PC-3 (cell line): ENCODE results near the gene ZNF330. TPM values are rescaled to one million over a fixed set of nuclear protein-coding genes. Genes with fewer than 3 reads are reported as not detected.

ENCODE experiments used
- ATAC-seq: fragments of 200-7000 bp; cut with Tn5 transposase; 2 replicates; pipeline ENCODE4 v1.9.1; 2020; ENCODE audit warnings: mild to moderate bottlenecking, moderate library complexity
- Bru-seq: library from RNA; stranded (reverse); fragments of 400-500 nt; gene quantifications from one replicate; lab custom pipeline; 2021; lab: Mats Ljungman, UMichigan
- BruChase-seq, 2 experiments: library from RNA; stranded (reverse); fragments of 400-500 nt; gene quantifications; one replicate each; lab custom pipeline; 2021; lab: Mats Ljungman, UMichigan
- BruUV-seq: library from RNA; stranded (reverse); fragments of 400-500 nt; replicated peaks from 2 replicates; lab custom pipeline; 2021; lab: Mats Ljungman, UMichigan
- CTCF ChIA-PET: fragments of 300-600 bp; sonication (Branson Sonifier 250); formaldehyde crosslinking; loops from one replicate; lab custom pipeline; 2022; ENCODE audit warnings: antibody characterized with exemption; lab: Charles Lee
- POLR2A ChIA-PET: fragments of 300-600 bp; sonication (Branson Sonifier 250); formaldehyde crosslinking; loops from one replicate; lab custom pipeline; 2022; ENCODE audit warnings: antibody characterized with exemption; ENCODE audit not compliant: unreplicated experiment; lab: Charles Lee
- DNase-seq: peaks from one replicate; pipeline ENCODE4 v3.0.0-alpha.2; 2015
- H2AFZ ChIP-seq: fragments of 300-600 bp; sonication (generic); 2 replicates; pipeline ENCODE4 v1.6.0; 2016; ENCODE audit warnings: antibody characterized with exemption, low read length
- H3F3A ChIP-seq: fragments of 300-600 bp; sonication (generic); one replicate; pipeline ENCODE4 v1.6.0; 2017; ENCODE audit warnings: antibody characterized with exemption, low read length, control low read depth, mild to moderate bottlenecking; ENCODE audit not compliant: unreplicated experiment
- H3K27ac ChIP-seq: fragments of 300-600 bp; sonication (generic); 2 replicates; pipeline ENCODE4 v1.5.1; 2016; ENCODE audit warnings: mild to moderate bottlenecking, low read length
- H3K27me3 ChIP-seq: fragments of 300-600 bp; sonication (generic); 2 replicates; pipeline ENCODE4 v1.6.1; 2016; ENCODE audit warnings: low read length, mixed read lengths
- H3K36me3 ChIP-seq: fragments of 300-600 bp; sonication (generic); 2 replicates; pipeline ENCODE4 v1.6.1; 2016; ENCODE audit warnings: low read depth, mixed run types, low read length, mixed read lengths
- H3K4me1 ChIP-seq: fragments of 300-600 bp; sonication (generic); 2 replicates; pipeline ENCODE4 v1.5.1; 2016; ENCODE audit warnings: low read length; ENCODE audit not compliant: insufficient read depth
- H3K4me2 ChIP-seq: fragments of 300-600 bp; sonication (generic); 2 replicates; pipeline ENCODE4 v1.6.0; 2016; ENCODE audit warnings: low read length
- H3K4me3 ChIP-seq: fragments of 300-600 bp; sonication (generic); 2 replicates; pipeline ENCODE4 v1.5.1; 2016; ENCODE audit warnings: mild to moderate bottlenecking, low read length, mixed read lengths
- H3K79me2 ChIP-seq: fragments of 300-600 bp; sonication (generic); 2 replicates; pipeline ENCODE4 v1.6.1; 2017; ENCODE audit warnings: low read length, mixed read lengths
- H3K9ac ChIP-seq: fragments of 300-600 bp; sonication (generic); 2 replicates; pipeline ENCODE4 v1.6.0; 2016; ENCODE audit warnings: mild to moderate bottlenecking, low read length
- H3K9me2 ChIP-seq: fragments of 300-600 bp; sonication (generic); replicated peaks from 2 replicates; pipeline ENCODE4 v1.6.1; 2016; ENCODE audit warnings: mixed run types, low read length, mixed read lengths
- H3K9me3 ChIP-seq: fragments of 300-600 bp; sonication (generic); 2 replicates; pipeline ENCODE4 v1.6.1; 2016; ENCODE audit warnings: low read length, mixed read lengths
- H4K20me1 ChIP-seq: fragments of 300-600 bp; sonication (generic); 2 replicates; pipeline ENCODE4 v1.6.1; 2016; ENCODE audit warnings: low read length, mixed read lengths
- CTCF ChIP-seq: fragments of 300-600 bp; sonication (generic); conservative IDR thresholded peaks from 2 replicates; pipeline ENCODE4 v1.5.1; 2017; ENCODE audit warnings: antibody characterized with exemption, low read depth, mild to moderate bottlenecking, low read length
- EZH2 ChIP-seq: fragments of 300-600 bp; sonication (generic); IDR thresholded peaks from one replicate; pipeline ENCODE4 v1.6.1; 2017; ENCODE audit warnings: antibody characterized with exemption, mild to moderate bottlenecking, low read length; ENCODE audit not compliant: unreplicated experiment
- EZH2phosphoT487 ChIP-seq: fragments of 300-600 bp; sonication (generic); IDR thresholded peaks from 2 replicates; pipeline ENCODE4 v1.6.1; 2018; ENCODE audit warnings: mild to moderate bottlenecking, antibody characterized with exemption, low read length, borderline replicate concordance
- intact Hi-C: fragments of 100-400 bp; cut with micrococcal nuclease; formaldehyde crosslinking; loops from 2 replicates; pipeline ENCODE4 v1.9.0; 2023
- long read RNA-seq: library from polyadenylated mRNA; unstranded; transcript quantifications from one replicate; pipeline ENCODE4 v2.0.0, GENCODE V29; 2021; ENCODE audit not compliant: unreplicated experiment
- total RNA-seq: library from RNA; depleted of rRNA; stranded (reverse); fragments of >200 nt; gene quantifications from 2 replicates; pipeline ENCODE4 v1.2.3, GENCODE V29; 2014; rRNA removed

The ZNF330 gene
- 33.2 and 44.4 TPM in 2 replicates for total RNA-seq
- percentile 81 among the genes with signal in this experiment for Bru-seq, nascent RNA
- percentile 84 among the genes with signal in this experiment for BruChase-seq, experiment 1, labeled RNA remaining after a 6-hour chase
- BruChase-seq, experiment 2, labeled RNA remaining after a 2-hour chase = percentile 88 among the genes with signal in this experiment
- long read RNA-seq, partial matches to known transcripts = 4 of 8 reads
- long read RNA-seq, other reads (novel, unspliced or antisense) = 4 of 8 reads

DNA sequence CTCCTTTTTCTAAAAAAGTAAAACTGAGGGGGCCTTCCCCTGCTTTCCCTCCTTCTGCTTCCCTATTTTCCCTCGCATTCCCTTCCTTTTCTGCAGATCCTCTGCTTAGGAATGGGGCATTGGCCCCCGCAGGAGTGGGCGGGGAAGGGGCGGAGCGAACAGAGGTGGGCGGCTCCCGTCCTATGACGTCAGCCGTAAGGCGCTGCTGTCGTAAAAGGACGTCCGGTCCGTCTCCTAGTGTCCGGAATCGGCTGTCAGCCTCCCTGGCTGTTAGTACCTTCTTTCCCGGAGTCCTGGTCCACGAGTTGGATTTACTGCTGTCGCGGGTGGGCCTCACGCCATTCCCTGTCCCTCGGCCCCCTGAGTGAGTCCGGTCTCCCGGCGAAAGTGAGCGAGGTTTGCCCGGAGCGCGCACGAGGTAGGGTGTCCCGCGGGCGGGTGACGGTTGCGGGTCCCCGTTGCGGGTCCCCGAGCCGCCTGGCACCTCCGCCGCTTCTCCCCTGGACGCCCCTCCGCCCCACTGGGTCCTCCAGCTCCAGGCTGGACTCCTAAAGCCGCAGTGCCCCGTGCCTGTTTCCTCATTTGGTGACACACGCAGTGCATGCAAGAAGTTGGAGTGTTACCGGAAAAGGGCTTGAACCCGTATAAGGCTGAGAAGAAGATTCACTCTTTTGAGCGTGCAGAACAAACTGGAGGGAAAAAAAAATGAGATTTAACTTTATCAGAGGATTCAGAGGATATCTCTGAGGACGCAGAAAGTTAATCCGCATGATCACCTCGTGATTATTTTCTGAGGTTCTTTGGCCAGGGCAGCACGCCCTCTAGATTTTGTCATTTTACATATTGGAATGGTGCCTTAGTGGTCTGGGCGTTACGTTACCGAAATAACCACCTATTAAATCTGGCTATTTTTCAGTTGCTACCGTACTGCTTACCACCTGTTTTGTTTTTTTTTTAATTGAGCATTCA is at the start of gene ZNF330:
ZNF330 (plus strand) TSS at position 205 of the 969 bp plus-strand sequence. CDS start 1,477 bp downstream, outside the sequence.
- H3K4me2 ChIP-seq = peak within 1 kb of the TSS; percentile 94
- H3K36me3 ChIP-seq = peaks cover 19% of the 10 kb centered on the region; the same call in 1 of the 2 replicates
- CTCF ChIA-PET = no interaction called here
- peaks cover 15% of the 10 kb centered on the region; the same call in 1 of the 2 replicates for H4K20me1 ChIP-seq
- no peaks in the 10 kb centered on the region for H3K27me3 ChIP-seq
- intact Hi-C loops = no loop called here
- peaks cover 14% of the 10 kb centered on the region for H3K4me1 ChIP-seq
- DNase-seq (peak; percentile 96), ATAC-seq (peak; percentile 97)
- POLR2A ChIA-PET = no interaction called here
- no peaks in the 10 kb centered on the region for H3F3A ChIP-seq
- BruUV-seq = TSS peak; percentile 53
- peak within 1 kb of the TSS; percentile 44 for H3K27ac ChIP-seq
- TF ChIP-seq CTCF = peak; percentile 61
- no peak for TF ChIP-seq EZH2phosphoT487
- H3K9me3 ChIP-seq = no peaks in the 10 kb centered on the region
- H3K4me3 ChIP-seq = peak within 1 kb of the TSS; percentile 90
- peaks cover 50% of the 10 kb centered on the region for H3K79me2 ChIP-seq
- H3K9me2 ChIP-seq = no peaks in the 10 kb centered on the region
- H3K9ac ChIP-seq = peak within 1 kb of the TSS; percentile 91
- H2AFZ ChIP-seq = peak within 1 kb of the TSS; percentile 95

DNA sequence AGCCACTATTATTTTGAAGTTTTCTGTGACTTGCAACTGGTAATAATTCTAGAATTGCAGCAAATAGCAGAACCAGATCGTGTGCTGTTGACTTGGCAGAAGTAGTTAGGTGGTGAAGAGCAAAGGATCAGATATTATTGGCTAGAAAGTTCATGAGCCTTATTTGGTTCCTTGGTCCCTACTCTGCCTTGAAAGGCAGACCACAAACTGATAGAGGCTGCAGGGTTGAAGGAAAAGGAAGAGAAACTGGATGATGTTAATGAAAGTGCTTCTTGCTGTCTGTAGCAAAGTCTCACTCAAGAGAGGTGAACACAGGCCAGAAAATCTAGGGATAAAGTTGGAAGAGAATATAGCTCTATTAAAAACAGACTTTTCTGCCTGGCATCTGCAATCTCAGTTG is 46.2 kb upstream of the ZNF330 start:
- Histone ChIP-seq H3K4me3 (no peak overlapping the region), H3K79me2 (no peaks in the 10 kb centered on the region), H3K27ac (no peak overlapping the region), H3K36me3 (no peaks in the 10 kb centered on the region), H4K20me1 (no peaks in the 10 kb centered on the region), H3K9ac (no peak overlapping the region), H3K9me2 (no peaks in the 10 kb centered on the region), H3K9me3 (no peaks in the 10 kb centered on the region), H3K4me1 (no peaks in the 10 kb centered on the region), H3K4me2 (no peak overlapping the region), H3F3A (no peaks in the 10 kb centered on the region), H3K27me3 (peaks cover 25% of the 10 kb centered on the region), H2AFZ (no peak overlapping the region)
- BruUV-seq = no TSS peak
- ATAC-seq (no peak), DNase-seq (no peak)
- CTCF ChIA-PET = no interaction called here
- intact Hi-C loops = no loop called here
- no peak for TF ChIP-seq CTCF
- TF ChIP-seq EZH2phosphoT487 = no peak
- no peak for TF ChIP-seq EZH2
- POLR2A ChIA-PET = no interaction called here
